Activated T-helper 1 cell treated with anti-CD3 and anti-CD28 coated beads, Interleukin-2, amount 50 U/mL, for 16 hours (primary cell): ENCODE results near the gene TMIE.

Experiments used
- DNase-seq, 2 donors: peaks; one replicate each; pipeline ENCODE4 v3.0.0-alpha.2; 2020; ENCODE audit warnings: low read depth in 1 of 2, low spot score in 1 of 2

Gene TMIE

GRCh38 chr3:46701181-46701939 lies at the start of gene TMIE:
Gene TMIE, plus strand, starts transcription at chr3:46701392. Its CDS starts 96 bp downstream, at chr3:46701488.
- no peak for DNase-seq

- no peak for DNase-seq
These were observed 45.9 kb upstream of the TMIE start for GRCh38 chr3:46655271-46655670.

GRCh38 chr3:46656778-46657556 lies 44.2 kb upstream of the TMIE start:
- no peak for DNase-seq

- no peak for DNase-seq
These were observed 41.9 kb upstream of the TMIE start for GRCh38 chr3:46659285-46659684.

- no peak for DNase-seq
These were observed 41.2 kb upstream of the TMIE start for GRCh38 chr3:46660003-46660402.

GRCh38 chr3:46660543-46661523 lies 40.4 kb upstream of the TMIE start:
- DNase-seq, result no peak

- DNase-seq, result no peak
These were observed 39.1 kb upstream of the TMIE start for GRCh38 chr3:46661776-46662766.

GRCh38 chr3:46662771-46663551 lies 38.2 kb upstream of the TMIE start:
- DNase-seq, result no peak

GRCh38 chr3:46663591-46664135 lies 37.5 kb upstream of the TMIE start:
- DNase-seq, result no peak

- DNase-seq, result no peak
These were observed 36.8 kb upstream of the TMIE start for GRCh38 chr3:46664188-46664970.

- no peak for DNase-seq
These were observed 36.0 kb upstream of the TMIE start for GRCh38 chr3:46664971-46665762.

- no peak for DNase-seq
These were observed 35.3 kb upstream of the TMIE start for GRCh38 chr3:46665763-46666452.

- no peak for DNase-seq
These were observed 34.7 kb upstream of the TMIE start for GRCh38 chr3:46666453-46666845.

GRCh38 chr3:46667061-46667621 lies 34.1 kb upstream of the TMIE start:
- DNase-seq, result no peak

- no peak for DNase-seq
These were observed 33.5 kb upstream of the TMIE start for GRCh38 chr3:46667657-46668056.

- DNase-seq, result no peak
These were observed 33.1 kb upstream of the TMIE start for GRCh38 chr3:46668116-46668515.

- peak in 1 of 2 donors; percentile 2 for DNase-seq
These were observed 32.6 kb upstream of the TMIE start for GRCh38 chr3:46668591-46668990.
